ENCODE data around the gene MRPS11. TPM values are rescaled to one million over a fixed set of nuclear protein-coding genes. Genes with fewer than 3 reads are reported as not detected.

Gene MRPS11
- total RNA-seq, 3 donors from 2014 or later: 23.4 to 26.7 (median 25.6) TPM

GRCh38 chr15:88504445-88504844 lies 36.9 kb downstream of the MRPS11 start:
- intact Hi-C loops (cut with DNase I; ENCODE audit: low total_unique reads): no loop called here
- TF ChIP-seq POLR2AphosphoS5 (IDR thresholded peaks at IDR 0.05): no peak
- TF ChIP-seq POLR2A (IDR thresholded peaks at IDR 0.05): no peak
- TF ChIP-seq, protein P1, sequence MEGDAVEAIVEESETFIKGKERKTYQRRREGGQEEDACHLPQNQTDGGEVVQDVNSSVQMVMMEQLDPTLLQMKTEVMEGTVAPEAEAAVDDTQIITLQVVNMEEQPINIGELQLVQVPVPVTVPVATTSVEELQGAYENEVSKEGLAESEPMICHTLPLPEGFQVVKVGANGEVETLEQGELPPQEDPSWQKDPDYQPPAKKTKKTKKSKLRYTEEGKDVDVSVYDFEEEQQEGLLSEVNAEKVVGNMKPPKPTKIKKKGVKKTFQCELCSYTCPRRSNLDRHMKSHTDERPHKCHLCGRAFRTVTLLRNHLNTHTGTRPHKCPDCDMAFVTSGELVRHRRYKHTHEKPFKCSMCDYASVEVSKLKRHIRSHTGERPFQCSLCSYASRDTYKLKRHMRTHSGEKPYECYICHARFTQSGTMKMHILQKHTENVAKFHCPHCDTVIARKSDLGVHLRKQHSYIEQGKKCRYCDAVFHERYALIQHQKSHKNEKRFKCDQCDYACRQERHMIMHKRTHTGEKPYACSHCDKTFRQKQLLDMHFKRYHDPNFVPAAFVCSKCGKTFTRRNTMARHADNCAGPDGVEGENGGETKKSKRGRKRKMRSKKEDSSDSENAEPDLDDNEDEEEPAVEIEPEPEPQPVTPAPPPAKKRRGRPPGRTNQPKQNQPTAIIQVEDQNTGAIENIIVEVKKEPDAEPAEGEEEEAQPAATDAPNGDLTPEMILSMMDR (IDR thresholded peaks at IDR 0.05): no peak
- Histone ChIP-seq H3K27me3 (no peaks in the 10 kb centered on the region), H3K36me3 (no peaks in the 10 kb centered on the region), H3K27ac (no peak overlapping the region), H3K4me3 (no peak overlapping the region), H3K9me3 (no peaks in the 10 kb centered on the region), H3K4me1 (no peaks in the 10 kb centered on the region)
- DNase-seq (ENCODE audit: low spot score in 2 of 2): no peak

DNA sequence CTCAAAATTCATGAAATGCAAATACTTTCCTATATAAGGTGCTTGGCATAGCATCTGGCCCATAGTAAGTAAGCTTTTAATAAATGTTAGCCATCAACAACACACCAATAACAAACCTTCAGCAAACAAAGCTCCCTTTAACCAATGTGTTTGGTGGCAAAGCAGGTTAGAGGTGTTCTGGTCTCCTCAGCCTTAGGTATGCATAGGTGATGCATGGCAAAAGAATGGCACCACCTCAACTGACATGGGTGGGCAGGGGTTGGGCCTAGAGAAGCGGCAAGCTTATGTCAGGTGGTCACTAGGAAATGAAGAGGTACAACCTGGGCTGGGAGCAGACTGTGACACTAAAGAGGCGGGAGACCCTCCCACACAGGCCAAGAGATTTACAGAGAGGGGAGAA lies 38.2 kb downstream of the MRPS11 start:
- H3K27me3 ChIP-seq: no peaks in the 10 kb centered on the region
- no peaks in the 10 kb centered on the region for H3K9me3 ChIP-seq
- no peak for TF ChIP-seq POLR2A (IDR thresholded peaks at IDR 0.05)
- no peak for TF ChIP-seq POLR2AphosphoS5 (IDR thresholded peaks at IDR 0.05)
- TF ChIP-seq, protein P1 (IDR thresholded peaks at IDR 0.05): no peak
- no peaks in the 10 kb centered on the region for H3K36me3 ChIP-seq
- no peak overlapping the region for H3K4me3 ChIP-seq
- intact Hi-C loops (cut with DNase I; ENCODE audit: low total_unique reads): no loop called here
- DNase-seq (ENCODE audit: low spot score in 2 of 2): no peak
- H3K27ac ChIP-seq: no peak overlapping the region
- H3K4me1 ChIP-seq: no peaks in the 10 kb centered on the region

- H3K4me1 ChIP-seq: no peaks in the 10 kb centered on the region
- no peak overlapping the region for H3K4me3 ChIP-seq
- H3K27ac ChIP-seq: no peak overlapping the region
- no peaks in the 10 kb centered on the region for H3K36me3 ChIP-seq
- H3K9me3 ChIP-seq: no peaks in the 10 kb centered on the region
- no peak for DNase-seq (ENCODE audit: low spot score in 2 of 2)
- intact Hi-C loops (cut with DNase I; ENCODE audit: low total_unique reads): no loop called here
- no peaks in the 10 kb centered on the region for H3K27me3 ChIP-seq
- no peak for TF ChIP-seq POLR2A (IDR thresholded peaks at IDR 0.05)
- TF ChIP-seq, protein P1 (IDR thresholded peaks at IDR 0.05): no peak
- no peak for TF ChIP-seq POLR2AphosphoS5 (IDR thresholded peaks at IDR 0.05)
Measured at GRCh38 chr15:88506628-88507027, 39.1 kb downstream of the MRPS11 start.

DNA sequence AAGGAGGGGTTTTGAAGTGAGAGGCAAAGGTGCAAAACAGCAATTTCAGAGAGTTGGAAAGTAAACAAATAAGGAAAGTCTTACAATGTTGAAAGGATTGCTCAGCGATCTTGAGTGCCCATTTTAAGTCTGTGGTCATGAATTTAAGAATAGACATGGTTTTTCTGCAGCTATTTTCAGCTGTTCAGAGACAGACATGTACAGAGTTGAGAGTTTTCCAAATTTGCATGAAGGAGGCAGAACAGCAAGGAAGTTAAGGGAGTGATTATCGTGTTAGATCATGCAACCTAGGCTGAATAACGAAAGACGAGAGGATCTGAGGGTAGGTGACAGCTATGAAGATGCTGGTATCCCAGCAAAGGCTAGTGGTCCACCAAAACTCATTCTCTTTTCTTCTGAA lies 41.8 kb downstream of the MRPS11 start:
- Histone ChIP-seq H3K27ac (no peak overlapping the region), H3K4me1 (no peaks in the 10 kb centered on the region), H3K27me3 (no peaks in the 10 kb centered on the region), H3K4me3 (no peak overlapping the region), H3K36me3 (no peaks in the 10 kb centered on the region), H3K9me3 (no peaks in the 10 kb centered on the region)
- intact Hi-C loops (cut with DNase I; ENCODE audit: low total_unique reads): no loop called here
- DNase-seq (ENCODE audit: low spot score in 2 of 2): no peak
- no peak for TF ChIP-seq POLR2A (IDR thresholded peaks at IDR 0.05)
- no peak for TF ChIP-seq POLR2AphosphoS5 (IDR thresholded peaks at IDR 0.05)
- TF ChIP-seq, protein P1 (IDR thresholded peaks at IDR 0.05): no peak

GRCh38 chr15:88509964-88510363 lies 42.5 kb downstream of the MRPS11 start:
- H3K36me3 ChIP-seq: no peaks in the 10 kb centered on the region
- H3K4me3 ChIP-seq: no peak overlapping the region
- no peak for DNase-seq (ENCODE audit: low spot score in 2 of 2)
- no peak for TF ChIP-seq POLR2A (IDR thresholded peaks at IDR 0.05)
- TF ChIP-seq, protein P1 (IDR thresholded peaks at IDR 0.05): no peak
- no peak overlapping the region for H3K27ac ChIP-seq
- no peaks in the 10 kb centered on the region for H3K27me3 ChIP-seq
- H3K9me3 ChIP-seq: no peaks in the 10 kb centered on the region
- no peaks in the 10 kb centered on the region for H3K4me1 ChIP-seq
- intact Hi-C loops (cut with DNase I; ENCODE audit: low total_unique reads): no loop called here
